K562 (cell line): ENCODE results near the gene C1R. TPM values are rescaled to one million over a fixed set of nuclear protein-coding genes. Genes with fewer than 3 reads are reported as not detected.

Experiments
- ARHGAP35 ChIP-seq: fragments of 450-650 bp; IDR thresholded peaks from 2 replicates; pipeline ENCODE4 v1.6.1; 2018; ENCODE audit not compliant: partially characterized antibody
- CBX8 ChIP-seq: fragments of 200-600 bp; sonication (generic); IDR thresholded peaks from 2 replicates; pipeline ENCODE4 v1.6.1; 2012; ENCODE audit warnings: borderline replicate concordance, mixed run types, low read depth, mild to moderate bottlenecking, moderate library complexity, mixed read lengths, low read length, control low read depth, inconsistent platforms; ENCODE audit not compliant: poor library complexity, severe bottlenecking; ENCODE audit errors: extremely low read depth
- EZH2 ChIP-seq: IDR thresholded peaks from 2 replicates; pipeline ENCODE4 v1.6.1; 2012; ENCODE audit warnings: low read depth, mild to moderate bottlenecking, inconsistent platforms, low read length, borderline replicate concordance
- HIVEP1 ChIP-seq: fragments of 250-450 bp; sonication (Bioruptor Pico); IDR thresholded peaks from 2 replicates; pipeline ENCODE4 v1.4.0; 2020; ENCODE audit warnings: mild to moderate bottlenecking
- HNRNPLL ChIP-seq: fragments of 200-400 bp; formaldehyde crosslinking; IDR thresholded peaks from 2 replicates; pipeline ENCODE4 v1.6.1; 2017; ENCODE audit warnings: low read length, low read depth, mild to moderate bottlenecking; ENCODE audit not compliant: poor library complexity, severe bottlenecking
- IRF2 ChIP-seq: sonication (generic); formaldehyde crosslinking; IDR thresholded peaks from 2 replicates; pipeline ENCODE4 v1.8.1; 2022; ENCODE audit warnings: mild to moderate bottlenecking, missing genetic modification reagents
- KAT8 ChIP-seq: fragments of 450-650 bp; IDR thresholded peaks from 2 replicates; pipeline ENCODE4 v1.6.1; 2016; ENCODE audit warnings: low read depth, mild to moderate bottlenecking
- LARP7 ChIP-seq: fragments of 450-650 bp; IDR thresholded peaks from 2 replicates; pipeline ENCODE4 v1.6.1; 2016
- LEF1 ChIP-seq: fragments of 450-650 bp; IDR thresholded peaks from 2 replicates; pipeline ENCODE4 v1.6.1; 2016; ENCODE audit warnings: mild to moderate bottlenecking
- MIER1 ChIP-seq: fragments of 450-650 bp; IDR thresholded peaks from 2 replicates; pipeline ENCODE4 v1.6.1; 2016; ENCODE audit warnings: antibody characterized with exemption, mild to moderate bottlenecking, low read depth
- NFIX ChIP-seq: fragments of 250-450 bp; sonication (Bioruptor Pico); IDR thresholded peaks from 2 replicates; pipeline ENCODE4 v1.4.0; 2020; ENCODE audit warnings: low read depth, mild to moderate bottlenecking, moderate library complexity
- NONO ChIP-seq, 2 experiments: fragments of 200-400 bp in 1 of 2; fragments of 450-650 bp in 1 of 2; formaldehyde crosslinking in 1 of 2; IDR thresholded peaks; 2 replicates each; pipeline ENCODE4 v1.6.1; 2017; ENCODE audit warnings: low read depth in 2 of 2, mild to moderate bottlenecking in 2 of 2, moderate library complexity in 2 of 2, low read length in 1 of 2
- NR4A1 ChIP-seq, 2 experiments: fragments of 250-450 bp in 1 of 2; fragments of 450-650 bp in 1 of 2; sonication (Bioruptor Pico) in 1 of 2; IDR thresholded peaks; 2 replicates each; pipeline versions ENCODE4 v1.4.0 to v1.6.1; 2016 to 2020; ENCODE audit warnings: mild to moderate bottlenecking in 2 of 2, missing compliant biosample characterization in 1 of 2, missing genetic modification characterization in 1 of 2, moderate library complexity in 1 of 2
- PPARD ChIP-seq: fragments of 250-450 bp; sonication (Bioruptor Pico); IDR thresholded peaks from 2 replicates; pipeline ENCODE4 v1.8.0; 2022; ENCODE audit warnings: inconsistent platforms, mild to moderate bottlenecking, moderate library complexity
- PTBP1 ChIP-seq: fragments of 200-400 bp; formaldehyde crosslinking; IDR thresholded peaks from 2 replicates; pipeline ENCODE4 v1.6.1; 2017; ENCODE audit warnings: low read depth, low read length
- RB1 ChIP-seq: fragments of 450-650 bp; IDR thresholded peaks from 2 replicates; pipeline ENCODE4 v1.6.1; 2017; ENCODE audit warnings: low read depth, mild to moderate bottlenecking
- STAT5B ChIP-seq: fragments of 250-450 bp; sonication (Bioruptor Pico); IDR thresholded peaks from 2 replicates; pipeline ENCODE4 v1.8.0; 2021; ENCODE audit warnings: mild to moderate bottlenecking, inconsistent platforms
- ZNF24 ChIP-seq: fragments of 450-650 bp; IDR thresholded peaks from 2 replicates; pipeline ENCODE4 v1.6.1; 2016
- ZNF408 ChIP-seq: fragments of 250-450 bp; sonication (Bioruptor Pico); IDR thresholded peaks from 2 replicates; pipeline ENCODE4 v1.4.0; 2020; ENCODE audit warnings: low read depth, mild to moderate bottlenecking, moderate library complexity
- ZNF639 ChIP-seq, 2 experiments: fragments of 200-800 bp in 1 of 2; sonication (Bioruptor generic) in 1 of 2; sonication (generic) in 1 of 2; formaldehyde crosslinking in 1 of 2; IDR thresholded peaks in 1 of 2; conservative IDR thresholded peaks in 1 of 2; 2 replicates each; pipeline versions ENCODE4 v1.5.0 to v1.6.1; 2016 to 2020; ENCODE audit warnings: missing compliant biosample characterization in 1 of 2, missing genetic modification characterization in 1 of 2, missing genetic modification reagents in 1 of 2
- ZNF717 ChIP-seq: fragments of 250-450 bp; sonication (Bioruptor Pico); IDR thresholded peaks from 2 replicates; pipeline ENCODE4 v1.5.0; 2021
- ZNF76 ChIP-seq: fragments of 250-450 bp; sonication (Bioruptor Pico); IDR thresholded peaks from 2 replicates; pipeline ENCODE4 v1.4.0; 2020; ENCODE audit warnings: mild to moderate bottlenecking, moderate library complexity, borderline replicate concordance
- polyA plus RNA-seq, 8 experiments: library from polyadenylated mRNA; depleted of rRNA in 4 of 8; stranded (reverse) in 5 of 8; unstranded in 3 of 8; fragments of >200 nt; fragmentation: Nextera tagmentation in 2 of 8; fragmentation: Illumina TruSeq in 1 of 8; extraction: Ambion mirVana in 2 of 8; extraction: Trizol in 1 of 8; gene quantifications; 2 replicates each; pipeline versions ENCODE4 v1.2.1 to v1.2.3, GENCODE V29; 2011 to 2014; ENCODE audit warnings: inconsistent platforms in 1 of 8, missing spikeins in 1 of 8
- total RNA-seq, 7 experiments: library from RNA; depleted of rRNA in 6 of 7; stranded (reverse); fragments of >200 nt in 6 of 7; fragmentation: Illumina TruSeq in 2 of 7; extraction: Trizol in 2 of 7; gene quantifications; 2 replicates each; pipeline versions ENCODE4 v1.2.1 to v1.2.3, GENCODE V29; 2011 to 2021; ENCODE audit warnings: low replicate concordance in 1 of 7
- TF ChIP-seq, protein P1 (sequence below): fragments of 250-450 bp; sonication (Bioruptor Pico); IDR thresholded peaks from 2 replicates; pipeline ENCODE4 v1.8.0; 2021; ENCODE audit warnings: mild to moderate bottlenecking, moderate library complexity
- TF ChIP-seq, protein P2 (sequence below): sonication (generic); formaldehyde crosslinking; IDR thresholded peaks from 2 replicates; pipeline ENCODE4 v1.8.0; 2022; ENCODE audit warnings: missing genetic modification reagents, mild to moderate bottlenecking, borderline replicate concordance

The C1R gene
- total and polyA plus RNA-seq, 9 of the 15 experiments (the other 6 are each of a cell fraction or from before 2014, with no cell fraction given): 0.07 to 1.0 (median 0.33) TPM; not detected in 1

- no peak for TF ChIP-seq LARP7
- no peak for TF ChIP-seq HNRNPLL
- no peak for TF ChIP-seq ZNF408 (CRISPR knock-in tag)
- no peak for TF ChIP-seq CBX8
- TF ChIP-seq KAT8: no peak
- no peak for TF ChIP-seq HIVEP1 (CRISPR knock-in tag)
- TF ChIP-seq NFIX (CRISPR knock-in tag): no peak
- no peak for TF ChIP-seq PPARD
- TF ChIP-seq MIER1: no peak
- no peak for TF ChIP-seq STAT5B
- no peak for TF ChIP-seq EZH2
- no peak for TF ChIP-seq NR4A1 (CRISPR knock-in tag; IDR thresholded peaks at IDR 0.05)
- TF ChIP-seq NR4A1 (tag; IDR thresholded peaks at IDR 0.05): no peak
- no peak for TF ChIP-seq PTBP1
- TF ChIP-seq RB1: peak; percentile 32; the same call in 1 of the 2 replicates
- no peak for TF ChIP-seq IRF2 (CRISPR knock-in tag)
- TF ChIP-seq ZNF76 (CRISPR knock-in tag): no peak
- TF ChIP-seq ARHGAP35: no peak
- no peak for TF ChIP-seq ZNF717
- TF ChIP-seq ZNF24: no peak
- TF ChIP-seq NONO (IDR thresholded peaks at IDR 0.05; ENCODE audit: low read depth in 2 of 2, low read length in 1 of 2): no peak
- TF ChIP-seq, protein P1, sequence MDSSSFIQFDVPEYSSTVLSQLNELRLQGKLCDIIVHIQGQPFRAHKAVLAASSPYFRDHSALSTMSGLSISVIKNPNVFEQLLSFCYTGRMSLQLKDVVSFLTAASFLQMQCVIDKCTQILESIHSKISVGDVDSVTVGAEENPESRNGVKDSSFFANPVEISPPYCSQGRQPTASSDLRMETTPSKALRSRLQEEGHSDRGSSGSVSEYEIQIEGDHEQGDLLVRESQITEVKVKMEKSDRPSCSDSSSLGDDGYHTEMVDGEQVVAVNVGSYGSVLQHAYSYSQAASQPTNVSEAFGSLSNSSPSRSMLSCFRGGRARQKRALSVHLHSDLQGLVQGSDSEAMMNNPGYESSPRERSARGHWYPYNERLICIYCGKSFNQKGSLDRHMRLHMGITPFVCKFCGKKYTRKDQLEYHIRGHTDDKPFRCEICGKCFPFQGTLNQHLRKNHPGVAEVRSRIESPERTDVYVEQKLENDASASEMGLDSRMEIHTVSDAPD (CRISPR knock-in tag): no peak
- no peak for TF ChIP-seq ZNF639 (CRISPR knock-in tag; conservative IDR thresholded peaks at IDR 0.05 in 1 of 2, IDR thresholded peaks at IDR 0.05 in 1 of 2)
- TF ChIP-seq LEF1: no peak; the same call in 1 of the 2 replicates
- TF ChIP-seq, protein P2, sequence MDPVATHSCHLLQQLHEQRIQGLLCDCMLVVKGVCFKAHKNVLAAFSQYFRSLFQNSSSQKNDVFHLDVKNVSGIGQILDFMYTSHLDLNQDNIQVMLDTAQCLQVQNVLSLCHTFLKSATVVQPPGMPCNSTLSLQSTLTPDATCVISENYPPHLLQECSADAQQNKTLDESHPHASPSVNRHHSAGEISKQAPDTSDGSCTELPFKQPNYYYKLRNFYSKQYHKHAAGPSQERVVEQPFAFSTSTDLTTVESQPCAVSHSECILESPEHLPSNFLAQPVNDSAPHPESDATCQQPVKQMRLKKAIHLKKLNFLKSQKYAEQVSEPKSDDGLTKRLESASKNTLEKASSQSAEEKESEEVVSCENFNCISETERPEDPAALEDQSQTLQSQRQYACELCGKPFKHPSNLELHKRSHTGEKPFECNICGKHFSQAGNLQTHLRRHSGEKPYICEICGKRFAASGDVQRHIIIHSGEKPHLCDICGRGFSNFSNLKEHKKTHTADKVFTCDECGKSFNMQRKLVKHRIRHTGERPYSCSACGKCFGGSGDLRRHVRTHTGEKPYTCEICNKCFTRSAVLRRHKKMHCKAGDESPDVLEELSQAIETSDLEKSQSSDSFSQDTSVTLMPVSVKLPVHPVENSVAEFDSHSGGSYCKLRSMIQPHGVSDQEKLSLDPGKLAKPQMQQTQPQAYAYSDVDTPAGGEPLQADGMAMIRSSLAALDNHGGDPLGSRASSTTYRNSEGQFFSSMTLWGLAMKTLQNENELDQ (CRISPR knock-in tag): no peak
These were observed 16.0 kb upstream of the C1R start (continued) for GRCh38 chr12:7108003-7108795.
